Small intestine (tissue), 7 donors: ENCODE measurements around the gene ANKS1B. TPM values are rescaled to one million over a fixed set of nuclear protein-coding genes. Genes with fewer than 3 reads are reported as not detected.
A peak's percentile ranks its signal among the peaks of the same experiment; 100 is the strongest.
"Not testable (repeated sequence)": the region's sequence is repeated elsewhere in the genome, so short reads cannot be mapped to it uniquely, and the experiment has no call there.

Source experiments
- DNase-seq, 2 donors: peaks; one replicate each; pipeline versions ENCODE4 v3.0.0 to v3.0.0-alpha.2; 2013
- FAIRE-seq: peaks from 2 replicates; lab custom pipeline; 2012; peaks lifted over from hg19 to GRCh38; lab: Jason Lieb, UNC
- H3K27ac ChIP-seq, 3 donors: one replicate each; pipeline ENCODE4 v1.5.1; 2013; ENCODE audit warnings: low read length in 2 of 3, mild to moderate bottlenecking in 2 of 3, control low read depth in 1 of 3, inconsistent platforms in 1 of 3, low read depth in 1 of 3, moderate library complexity in 1 of 3
- H3K27me3 ChIP-seq, 3 donors: one replicate each; pipeline ENCODE4 v1.6.1; 2013; ENCODE audit warnings: low read length in 3 of 3, inconsistent platforms in 1 of 3; ENCODE audit not compliant: control insufficient read depth in 3 of 3, insufficient read depth in 3 of 3
- H3K36me3 ChIP-seq, 3 donors: one replicate each; pipeline ENCODE4 v1.6.1; 2013; ENCODE audit warnings: low read length in 3 of 3, inconsistent platforms in 1 of 3, low read depth in 1 of 3, mild to moderate bottlenecking in 1 of 3, moderate library complexity in 1 of 3; ENCODE audit not compliant: control insufficient read depth in 3 of 3, insufficient read depth in 2 of 3
- H3K4me1 ChIP-seq, 3 donors: one replicate each; pipeline ENCODE4 v1.6.1; 2013; ENCODE audit warnings: low read length in 2 of 3, inconsistent platforms in 1 of 3, low read depth in 1 of 3, mild to moderate bottlenecking in 1 of 3, moderate library complexity in 1 of 3; ENCODE audit not compliant: control insufficient read depth in 3 of 3, insufficient read depth in 2 of 3
- H3K4me3 ChIP-seq, 3 donors: one replicate each; pipeline ENCODE4 v1.5.1; 2013; ENCODE audit warnings: low read length in 3 of 3, control low read depth in 1 of 3, inconsistent platforms in 1 of 3, low read depth in 1 of 3, mild to moderate bottlenecking in 1 of 3, moderate library complexity in 1 of 3
- H3K9me3 ChIP-seq, 2 donors: one replicate each; pipeline ENCODE4 v1.6.1; 2013; ENCODE audit warnings: low read depth in 1 of 2, low read length in 1 of 2; ENCODE audit not compliant: control insufficient read depth in 2 of 2, insufficient read depth in 1 of 2
- WGBS, 3 donors: extraction: QIAGEN DNeasy Blood & Tissue Kit; methylation state at CpG; one replicate each; pipeline ENCODE4 v1.1.7; 2013; 5-methylcytosine and 5-hydroxymethylcytosine counted together
- polyA plus RNA-seq, 4 donors: library from polyadenylated mRNA; stranded (reverse) in 3 of 4; unstranded in 1 of 4; fragments of 200-250 nt in 3 of 4; fragments of 120-200 nt in 1 of 4; gene quantifications; one replicate each; pipeline versions ENCODE4 v1.2.1 to v1.2.3, GENCODE V29; 2013
- donor health status: healthy with polysubstance abuse.
- donor health status: control.
- donor health status: control.
- donor health status: Bipolar disorder and iron deficiency.
- donor health status: healthy.

The ANKS1B gene
- polyA plus RNA-seq, 4 donors: 0.44 to 0.72 TPM; not detected in 2

- Histone ChIP-seq H3K9me3 (no peaks in the 10 kb centered on the region), H3K36me3 (no peaks in the 10 kb centered on the region), H3K4me1 (no peaks in the 10 kb centered on the region), H3K27me3 (peaks cover 0 to 5% (median 0%) of the 10 kb centered on the region in 3 donors), H3K27ac (no peak overlapping the region), H3K4me3 (no peak overlapping the region)
- no peak for FAIRE-seq
- DNase-seq: no peak
Observed at GRCh38 chr12:98769068-98769467, 1215.7 kb downstream of the ANKS1B start.

DNA sequence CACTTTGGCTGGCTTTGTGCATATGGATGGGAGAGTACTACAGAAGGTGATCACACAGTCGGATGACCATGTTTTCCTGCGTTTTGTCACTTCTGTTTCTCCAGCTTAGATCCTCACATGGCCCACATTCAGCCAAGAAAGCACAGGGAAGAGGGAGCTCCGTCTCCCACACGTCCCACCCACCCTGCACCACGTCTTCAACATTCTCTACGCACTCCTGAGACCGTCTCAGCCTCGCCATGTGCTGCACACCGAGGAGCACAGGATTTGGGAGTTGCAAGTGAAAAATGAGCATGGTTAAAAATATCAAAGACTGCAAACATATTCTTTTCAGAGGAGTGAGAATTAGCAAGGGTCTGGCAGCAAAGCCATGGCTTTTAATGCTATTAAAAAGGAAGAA is 1217.5 kb downstream of the ANKS1B start:
- 70 to 83% (median 76%) methylated on average over 9 of the region's 9 CpGs for WGBS, 3 donors
- H3K36me3 ChIP-seq: no peaks in the 10 kb centered on the region
- FAIRE-seq: no peak

DNA sequence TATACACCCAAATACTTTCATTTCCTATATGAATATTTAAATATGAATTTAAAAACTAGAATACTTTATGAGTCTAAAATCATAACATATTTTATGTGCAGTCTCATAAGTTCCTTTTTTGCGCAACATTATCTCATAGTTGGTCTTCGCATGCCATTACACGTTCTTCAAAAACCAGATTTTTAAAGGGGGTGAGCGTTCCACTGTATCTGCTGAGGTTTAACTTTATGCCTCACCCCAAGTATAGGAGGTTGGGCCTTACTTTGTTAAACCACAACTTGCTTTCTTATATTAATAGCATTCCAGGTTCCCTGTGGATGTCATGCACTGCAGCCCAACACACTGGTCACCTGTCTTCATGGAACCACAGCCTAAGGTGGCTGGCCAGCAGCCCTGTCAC is 1221.1 kb downstream of the ANKS1B start:
- Histone ChIP-seq H3K9me3 (no peaks in the 10 kb centered on the region), H3K27ac (no peak overlapping the region), H3K4me3 (no peak overlapping the region), H3K36me3 (no peaks in the 10 kb centered on the region), H3K4me1 (no peaks in the 10 kb centered on the region), H3K27me3 (peaks cover 0 to 3% (median 0%) of the 10 kb centered on the region in 3 donors)
- DNase-seq: no peak
- no peak for FAIRE-seq
- 85 to 90% (median 89%) methylated on average over 4 of the region's 4 CpGs for WGBS, 3 donors

More for the DNA sequence above, 1217.5 kb downstream of the ANKS1B start:
- no peak overlapping the region for H3K4me3 ChIP-seq
- H3K4me1 ChIP-seq: no peaks in the 10 kb centered on the region
- no peak overlapping the region for H3K27ac ChIP-seq
- no peaks in the 10 kb centered on the region for H3K9me3 ChIP-seq
- peaks cover 0 to 3% (median 0%) of the 10 kb centered on the region in 3 donors for H3K27me3 ChIP-seq
- no peak for DNase-seq

GRCh38 chr12:98758331-98758730 is 1226.4 kb downstream of the ANKS1B start:
- DNase-seq (no peak), FAIRE-seq (no peak)
- H3K36me3 ChIP-seq: no peaks in the 10 kb centered on the region
- no peaks in the 10 kb centered on the region for H3K4me1 ChIP-seq
- H3K27ac ChIP-seq: no peak overlapping the region
- 65 to 84% (median 77%) methylated on average over 3 of the region's 3 CpGs for WGBS, 3 donors
- no peak overlapping the region for H3K4me3 ChIP-seq
- H3K9me3 ChIP-seq: no peaks in the 10 kb centered on the region
- H3K27me3 ChIP-seq: peaks cover 0 to 4% (median 0%) of the 10 kb centered on the region in 3 donors

DNA sequence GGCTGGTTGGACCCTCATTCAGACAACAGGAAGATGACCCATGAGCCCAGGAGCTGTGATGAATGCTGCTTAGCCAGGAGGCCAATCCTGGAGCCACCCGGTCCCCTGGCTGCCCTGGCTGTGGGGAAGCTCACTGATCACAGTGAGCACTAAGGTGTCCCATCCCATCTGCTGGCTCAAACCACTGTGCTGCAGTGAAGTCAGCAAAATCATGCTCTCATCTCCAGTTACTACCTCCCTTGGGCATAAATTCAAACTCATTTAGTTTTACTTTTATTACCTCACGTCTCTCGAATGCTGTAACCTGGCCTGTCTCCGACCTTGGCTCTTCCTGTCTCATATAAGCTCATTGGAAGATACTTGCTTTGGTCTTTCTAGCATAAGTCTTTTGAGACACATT is 1227.3 kb downstream of the ANKS1B start:
- Histone ChIP-seq H3K4me1 (no peaks in the 10 kb centered on the region), H3K9me3 (no peaks in the 10 kb centered on the region), H3K4me3 (no peak overlapping the region), H3K36me3 (no peaks in the 10 kb centered on the region), H3K27me3 (peaks cover 0 to 4% (median 0%) of the 10 kb centered on the region in 3 donors), H3K27ac (no peak overlapping the region)
- WGBS, 3 donors: 30 to 49% (median 39%) methylated on average over 4 of the region's 4 CpGs
- FAIRE-seq (no peak), DNase-seq (no peak)

DNA sequence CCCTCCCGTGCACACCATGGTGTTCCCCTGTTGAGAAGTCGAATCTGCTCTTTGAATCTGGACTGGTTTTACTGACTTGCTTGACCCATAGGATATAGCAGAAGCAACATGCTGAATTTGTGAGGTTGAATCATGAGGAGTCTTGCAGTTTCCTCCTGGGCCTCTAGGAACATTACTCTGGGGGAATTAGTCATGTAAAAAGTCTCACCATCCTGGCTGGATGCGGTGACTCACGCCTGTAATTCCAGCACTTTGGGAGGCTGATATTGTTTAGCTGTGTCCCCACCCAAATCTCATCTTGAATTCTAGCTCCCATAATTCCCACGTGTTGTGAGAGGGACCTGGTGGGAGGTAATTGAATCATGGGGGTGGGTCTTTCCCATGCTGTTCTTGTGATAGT is 1228.9 kb downstream of the ANKS1B start:
- not testable (repeated sequence) for H3K27ac ChIP-seq, H3K4me3 ChIP-seq, H3K4me1 ChIP-seq, H3K27me3 ChIP-seq, DNase-seq, FAIRE-seq, H3K9me3 ChIP-seq, H3K36me3 ChIP-seq
- WGBS, 3 donors: 81 to 88% (median 84%) methylated on average over 5 of the region's 5 CpGs

DNA sequence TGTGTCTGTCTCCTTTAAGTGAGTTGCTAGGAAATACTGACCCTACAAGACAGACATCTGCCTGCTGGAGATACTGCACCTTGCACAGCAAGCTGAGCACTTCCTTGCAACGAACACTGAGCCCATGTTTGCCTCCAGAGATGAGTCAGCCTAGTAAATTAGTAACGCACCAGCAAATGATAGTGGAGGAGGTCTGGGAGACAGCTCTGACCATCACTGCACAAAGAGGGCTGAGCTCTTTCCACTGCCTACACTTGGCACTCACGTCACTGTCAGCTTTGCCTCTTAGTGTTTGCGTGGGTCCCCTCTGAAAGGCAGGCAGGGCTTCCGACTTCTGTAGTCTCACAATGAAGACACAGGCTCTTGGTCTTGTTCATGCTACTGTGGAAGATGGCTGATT is 1230.6 kb downstream of the ANKS1B start:
- H3K4me3 ChIP-seq: no peak overlapping the region
- H3K9me3 ChIP-seq: no peaks in the 10 kb centered on the region
- FAIRE-seq: no peak
- H3K27me3 ChIP-seq: peaks cover 0 to 5% (median 4%) of the 10 kb centered on the region in 3 donors
- H3K36me3 ChIP-seq: no peaks in the 10 kb centered on the region
- H3K4me1 ChIP-seq: no peaks in the 10 kb centered on the region
- DNase-seq: peak; percentile 7 to 30
- 22 to 47% (median 31%) methylated on average over 5 of the region's 5 CpGs for WGBS, 3 donors
- no peak overlapping the region for H3K27ac ChIP-seq

DNA sequence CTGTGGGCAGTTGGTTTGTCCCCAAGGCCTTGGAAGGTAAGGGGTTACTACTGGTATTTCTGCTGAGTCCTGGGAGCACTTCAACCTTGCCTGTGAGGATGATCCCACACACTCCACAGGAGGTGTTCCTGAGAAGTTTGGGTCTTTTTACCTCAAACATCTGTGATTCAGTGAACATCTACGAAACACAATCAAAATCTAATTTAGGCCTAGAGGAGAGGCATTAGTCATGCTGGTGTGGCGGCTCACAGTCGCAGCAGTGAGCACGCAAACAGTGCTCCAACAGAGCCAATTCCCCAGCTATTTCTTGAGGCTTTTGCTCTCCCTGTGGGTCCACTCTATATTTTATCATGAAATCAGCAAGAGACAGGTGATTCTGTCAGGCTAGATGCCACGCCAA is 1232.0 kb downstream of the ANKS1B start:
- DNase-seq: no peak
- Histone ChIP-seq H3K9me3 (no peaks in the 10 kb centered on the region), H3K4me1 (no peaks in the 10 kb centered on the region), H3K27ac (no peak overlapping the region), H3K4me3 (no peak overlapping the region), H3K36me3 (no peaks in the 10 kb centered on the region), H3K27me3 (peaks cover 0 to 5% (median 4%) of the 10 kb centered on the region in 3 donors)
- WGBS, 3 donors: 86 to 91% (median 90%) methylated on average over 5 of the region's 5 CpGs
- FAIRE-seq: no peak

DNA sequence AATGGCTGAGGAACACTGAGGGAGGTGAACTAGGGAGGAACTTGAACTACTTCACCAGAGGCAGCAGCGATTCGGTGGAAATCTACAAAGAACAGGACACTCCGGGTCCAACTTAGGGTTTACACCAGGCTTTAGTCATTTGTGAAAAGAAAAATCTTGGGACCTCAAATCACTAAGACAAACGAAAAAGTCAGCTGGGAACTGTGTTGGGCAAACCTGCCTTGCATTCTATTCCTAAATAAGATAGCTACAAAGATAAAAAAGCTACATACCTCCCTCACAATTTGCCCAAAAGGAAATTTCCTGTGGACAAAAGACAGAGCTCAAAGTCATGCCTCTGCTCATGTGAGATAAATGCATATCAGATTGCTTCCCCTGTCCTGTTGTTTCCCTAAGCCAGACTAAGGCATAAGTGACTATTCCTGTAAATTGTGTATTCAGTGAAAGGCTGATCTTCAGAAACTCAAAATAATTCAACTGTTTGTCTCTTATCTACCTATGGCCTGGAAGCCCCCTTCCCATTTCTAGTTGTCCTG is 1233.1 kb downstream of the ANKS1B start:
- Histone ChIP-seq H3K4me1 (no peaks in the 10 kb centered on the region), H3K4me3 (no peak overlapping the region), H3K9me3 (no peaks in the 10 kb centered on the region), H3K36me3 (no peaks in the 10 kb centered on the region), H3K27ac (no peak overlapping the region), H3K27me3 (peaks cover 0 to 6% (median 5%) of the 10 kb centered on the region in 3 donors)
- no peak for FAIRE-seq
- WGBS, 3 donors: 76 to 85% (median 81%) methylated on average over 4 of the region's 4 CpGs
- no peak for DNase-seq
